GM19239 (cell line): ENCODE data around the gene HEATR5B.
A peak's percentile ranks its signal among the peaks of the same experiment; 100 is the strongest.
"Not testable (repeated sequence)": the region's sequence is repeated elsewhere in the genome, so short reads cannot be mapped to it uniquely, and the experiment has no call there.

ENCODE experiments used
- DNase-seq: peaks from one replicate; pipeline ENCODE4 v3.0.0; 2011; ENCODE audit warnings: low spot score; ENCODE audit not compliant: insufficient read length
- FAIRE-seq: peaks from 2 replicates; lab custom pipeline; 2011; peaks lifted over from hg19 to GRCh38; lab: Jason Lieb, UNC

HEATR5B gene

DNA sequence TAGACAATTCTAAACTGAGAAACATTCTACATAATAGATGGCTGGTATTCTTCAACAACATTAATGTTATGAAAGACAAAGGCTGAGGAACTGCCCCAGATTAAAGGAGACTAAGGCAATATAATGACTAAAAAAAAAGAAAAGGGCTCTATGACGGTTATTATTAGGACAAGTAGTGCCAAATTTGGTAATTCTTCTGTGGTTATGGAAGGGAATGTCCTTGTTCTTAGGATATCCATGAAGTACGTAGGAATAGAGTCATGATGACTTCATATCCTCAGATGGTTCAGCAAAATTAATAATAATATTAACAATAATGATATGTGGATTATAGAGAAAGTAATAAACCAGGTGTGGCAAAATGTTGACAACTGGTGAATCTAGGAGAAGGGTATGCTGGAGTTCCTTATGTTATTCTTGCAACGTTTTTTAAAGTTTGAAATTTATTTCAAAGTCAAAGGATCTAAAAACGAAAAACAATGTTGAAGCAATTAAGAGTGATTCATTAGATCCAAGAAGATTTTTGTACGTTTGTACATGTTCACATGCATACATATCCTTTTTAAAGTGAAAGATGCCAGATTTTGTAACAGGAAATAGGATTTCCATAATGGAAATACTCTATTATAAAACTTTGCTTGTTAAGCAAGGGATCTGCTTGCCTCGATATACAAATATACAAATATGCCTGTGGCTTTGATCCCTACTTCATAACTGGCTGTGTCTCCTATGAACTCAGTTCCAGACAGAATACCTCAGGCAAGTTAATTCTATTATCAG, 90.1 kb downstream of the HEATR5B start:
- DNase-seq (no peak), FAIRE-seq (no peak)

DNA sequence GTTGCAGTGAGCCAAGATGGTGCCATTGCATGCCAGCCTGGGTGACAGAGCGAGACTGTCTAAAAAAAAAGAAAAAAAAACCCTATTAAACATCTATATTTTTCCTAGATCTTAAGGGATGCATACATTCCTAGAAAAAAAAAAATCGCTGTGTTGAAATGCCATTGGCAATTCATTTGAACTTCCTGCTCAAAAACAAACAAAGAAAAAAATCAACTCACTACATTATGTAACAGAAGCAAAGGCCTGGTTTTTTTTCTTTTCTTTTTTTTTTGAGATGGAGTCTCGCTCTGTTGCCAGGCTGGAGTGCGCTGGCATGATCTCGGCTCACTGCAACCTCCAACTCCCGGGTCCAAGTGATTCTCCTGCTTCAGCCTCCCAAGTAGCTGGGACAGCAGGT, 96.2 kb downstream of the HEATR5B start:
- DNase-seq (no peak), FAIRE-seq (no peak)

DNA sequence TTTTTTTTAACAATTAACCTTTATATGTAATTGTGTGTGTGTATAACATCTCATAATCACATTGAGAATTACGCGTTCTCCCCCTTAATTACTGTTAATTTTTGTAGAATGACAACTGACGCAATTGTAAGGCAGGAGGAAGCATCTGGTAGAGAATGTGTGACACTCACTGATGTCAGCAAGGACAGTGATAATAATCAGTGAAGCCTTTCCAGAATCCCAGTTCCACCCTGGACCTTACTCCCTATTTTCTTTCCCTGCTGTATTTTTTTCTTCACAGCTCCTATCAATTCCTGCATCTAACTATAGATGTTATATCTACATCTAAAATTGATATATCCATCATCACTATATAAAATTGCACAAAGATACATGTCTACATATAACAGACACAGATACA, 101.7 kb downstream of the HEATR5B start:
- no peak for DNase-seq
- no peak for FAIRE-seq

DNA sequence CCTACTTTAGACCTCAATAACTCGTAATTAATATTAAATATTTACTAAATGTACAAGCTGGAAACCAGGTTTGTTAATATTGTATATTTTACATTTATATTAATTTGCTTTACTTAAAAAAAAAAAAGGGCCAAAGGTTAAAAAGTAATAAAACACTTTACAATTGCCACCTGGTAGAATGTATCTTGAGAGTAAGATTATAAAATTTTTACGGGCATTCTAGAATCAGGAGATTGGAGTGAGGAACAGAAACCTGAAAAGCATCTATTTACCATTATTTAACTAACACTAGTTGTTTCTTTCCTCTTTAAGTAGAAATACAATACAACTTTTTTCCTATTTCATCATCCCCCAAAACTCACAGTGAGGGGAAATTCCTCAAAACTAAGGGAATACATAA, 102.3 kb downstream of the HEATR5B start:
- DNase-seq (no peak), FAIRE-seq (no peak)

- not testable (repeated sequence) for FAIRE-seq
Observed at GRCh38 chr2:36979007-36979406, 105.2 kb downstream of the HEATR5B start.

DNA sequence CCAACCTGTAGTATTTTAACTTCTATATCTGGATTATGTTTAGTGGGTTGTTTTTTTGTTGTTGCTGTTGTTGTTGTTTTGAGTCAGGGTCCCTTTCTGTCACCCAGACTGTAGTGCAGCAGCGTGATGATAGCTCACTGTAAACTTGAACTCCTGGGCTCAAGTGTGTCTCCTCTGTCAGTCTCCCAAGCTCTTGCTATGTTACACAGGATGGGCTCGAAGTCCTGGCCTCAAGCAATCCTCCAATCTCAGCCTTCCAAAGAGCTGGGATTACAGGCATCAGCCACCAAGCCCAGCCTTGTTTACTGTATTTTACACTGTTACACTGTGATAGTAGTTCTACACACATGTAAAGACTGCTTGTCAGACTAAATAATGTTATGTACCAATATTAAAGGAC, 108.1 kb downstream of the HEATR5B start:
- DNase-seq (no peak), FAIRE-seq (no peak)

More at GRCh38 chr2:36979007-36979406, 105.2 kb downstream of the HEATR5B start:
- DNase-seq = not testable (repeated sequence)

DNA sequence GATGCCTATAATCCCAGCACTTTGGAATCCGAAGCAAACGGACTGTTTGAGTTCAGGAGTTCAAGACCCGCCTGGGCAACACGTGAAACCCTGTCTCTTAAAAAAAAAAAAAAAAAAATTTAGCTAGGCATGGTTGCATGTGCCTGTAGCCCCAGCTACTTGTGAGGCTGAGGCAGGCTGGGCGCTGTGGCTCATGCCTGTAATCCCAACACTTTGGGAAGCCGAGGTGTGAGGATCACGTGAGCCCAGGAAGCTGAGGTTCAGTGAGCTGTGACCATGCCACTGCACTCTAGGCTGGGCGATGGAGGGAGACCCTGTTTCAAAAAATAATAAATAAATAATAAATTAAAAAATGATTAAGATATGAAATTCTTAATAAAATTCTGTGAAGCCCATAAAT, 108.9 kb downstream of the HEATR5B start:
- FAIRE-seq = no peak

GRCh38 chr2:36973320-36973719, 110.9 kb downstream of the HEATR5B start:
- FAIRE-seq (no peak), DNase-seq (no peak)

More for the DNA sequence above, 108.9 kb downstream of the HEATR5B start:
- DNase-seq = no peak

- FAIRE-seq (no peak), DNase-seq (no peak)
Observed at GRCh38 chr2:36971990-36972389, 112.2 kb downstream of the HEATR5B start.

DNA sequence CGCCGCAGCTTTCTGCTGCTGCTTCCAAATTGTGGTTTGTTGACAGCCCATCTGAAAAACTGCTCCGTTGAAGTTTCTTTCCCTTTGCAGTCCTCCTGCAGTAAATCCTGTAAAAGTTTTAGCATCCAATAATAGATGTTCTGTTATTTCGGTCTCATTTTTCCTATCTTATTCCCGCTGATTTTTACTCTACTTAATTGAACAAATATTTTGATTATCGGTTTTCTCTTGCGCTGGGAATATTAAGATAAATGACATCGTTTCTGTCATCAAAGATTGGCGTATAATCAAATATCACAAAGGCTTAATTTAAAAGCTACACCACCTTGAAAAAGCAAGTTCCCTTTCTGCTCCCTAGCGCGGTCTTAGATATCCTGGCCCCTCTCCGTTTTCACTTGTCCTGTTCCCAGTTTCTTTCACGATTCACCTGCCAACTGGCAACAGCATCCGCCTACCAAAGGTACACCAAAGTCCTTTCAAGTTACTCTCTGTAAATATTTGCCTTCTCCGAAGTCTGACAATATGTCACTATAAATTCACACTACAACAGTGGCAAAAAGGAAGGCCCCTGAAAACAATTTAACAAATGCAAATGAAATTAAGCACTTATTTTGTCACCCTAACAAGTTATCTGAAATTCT, 116.8 kb downstream of the HEATR5B start:
- FAIRE-seq = peak; percentile 45
- DNase-seq = no peak

GRCh38 chr2:36966370-36967235, 117.6 kb downstream of the HEATR5B start, which contains the start of gene STRN:
Gene STRN, minus strand, starts transcription at chr2:36966536. Its CDS starts 73 bp downstream, at chr2:36966463.
- FAIRE-seq (peak; percentile 79), DNase-seq (peak; percentile 87)

- FAIRE-seq = peak; percentile 71
Observed at GRCh38 chr2:36965751-36966369, 118.3 kb downstream of the HEATR5B start.

DNA sequence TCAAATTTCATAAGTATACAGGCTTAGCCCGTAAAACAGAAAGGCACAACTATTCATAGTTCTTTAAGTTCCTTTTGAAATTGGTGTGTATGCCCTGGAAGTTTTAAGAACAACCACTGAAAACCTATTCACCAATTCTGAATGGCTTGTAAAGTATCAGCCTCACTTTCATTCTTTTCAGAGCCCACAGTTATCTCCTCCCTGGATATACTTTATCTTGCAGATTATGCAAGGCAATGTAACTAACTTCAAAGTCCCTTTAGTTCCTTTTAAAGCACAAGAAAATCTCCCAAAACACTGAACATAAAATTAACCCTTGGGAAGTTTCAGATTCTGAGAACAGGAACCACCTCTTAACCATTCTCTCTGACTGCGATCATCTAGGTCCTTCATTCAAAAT, 119.0 kb downstream of the HEATR5B start:
- peak; percentile 58 for FAIRE-seq

More at GRCh38 chr2:36965751-36966369, 118.3 kb downstream of the HEATR5B start:
- no peak for DNase-seq

DNA sequence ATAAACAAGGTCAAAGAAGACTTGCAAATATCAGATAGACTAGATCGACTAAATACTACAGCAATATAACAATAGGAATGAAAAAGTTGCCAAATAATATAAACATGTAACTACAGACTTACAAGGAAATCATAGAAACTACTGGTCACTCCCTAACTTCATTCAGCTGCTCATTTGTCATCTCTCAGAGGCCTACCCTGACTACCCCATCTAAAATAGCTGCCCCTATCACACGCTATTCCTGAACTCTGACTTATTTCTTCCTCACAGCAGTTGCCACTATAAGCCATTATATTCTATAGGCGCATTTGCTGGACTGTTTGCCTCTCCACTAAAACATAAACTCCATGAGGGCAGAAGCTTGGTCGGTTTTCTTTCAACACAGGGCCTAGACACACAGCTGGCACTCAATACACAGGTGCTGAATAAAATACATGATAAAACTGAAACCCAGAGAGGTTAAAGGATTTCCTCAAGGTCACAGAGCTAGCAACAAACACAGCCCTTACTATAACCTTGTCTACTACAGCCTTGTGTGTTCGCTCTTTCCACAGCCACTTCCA, 119.6 kb downstream of the HEATR5B start:
- DNase-seq (no peak), FAIRE-seq (no peak)

More for the DNA sequence above, 119.0 kb downstream of the HEATR5B start:
- DNase-seq = no peak

DNA sequence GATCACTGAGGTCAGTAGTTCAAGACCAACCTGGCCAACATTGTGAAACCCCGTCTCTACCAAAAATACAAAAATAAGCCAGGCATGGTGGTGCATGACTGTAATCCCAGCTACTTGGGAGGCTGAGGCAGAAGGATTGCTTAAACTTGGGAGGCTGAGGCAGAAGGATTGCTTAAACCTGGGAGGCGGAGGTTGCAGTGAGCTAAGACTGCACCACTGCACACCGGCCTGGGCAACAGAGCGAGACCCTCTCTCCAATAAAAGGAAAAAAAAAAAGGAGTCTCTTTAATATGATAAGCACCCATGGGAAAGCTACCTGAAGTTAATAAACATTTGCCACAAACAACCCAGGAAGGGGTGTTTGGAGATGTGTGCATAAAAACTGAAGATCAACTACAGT, 120.4 kb downstream of the HEATR5B start:
- FAIRE-seq = no peak

DNA sequence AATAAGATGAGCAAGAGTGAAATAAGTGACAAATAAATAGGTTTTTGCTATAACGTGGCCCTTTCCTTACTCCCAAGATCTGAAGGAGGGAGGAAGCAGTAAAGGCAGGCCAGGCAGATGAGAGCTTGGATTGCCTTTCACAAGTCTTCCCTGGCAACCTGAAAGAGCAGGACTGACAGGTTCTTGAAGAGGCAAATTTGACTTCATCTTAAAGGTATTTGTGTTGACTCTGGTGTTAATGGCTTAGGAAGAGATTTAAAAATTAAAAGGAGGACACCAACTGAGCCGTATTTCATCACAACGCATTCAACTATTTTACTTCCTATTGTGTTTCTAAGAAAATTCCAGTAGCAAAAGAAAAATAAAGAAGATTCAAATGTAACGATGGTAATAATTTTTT, 121.1 kb downstream of the HEATR5B start:
- DNase-seq (no peak), FAIRE-seq (no peak)

More for the DNA sequence above, 120.4 kb downstream of the HEATR5B start:
- no peak for DNase-seq

DNA sequence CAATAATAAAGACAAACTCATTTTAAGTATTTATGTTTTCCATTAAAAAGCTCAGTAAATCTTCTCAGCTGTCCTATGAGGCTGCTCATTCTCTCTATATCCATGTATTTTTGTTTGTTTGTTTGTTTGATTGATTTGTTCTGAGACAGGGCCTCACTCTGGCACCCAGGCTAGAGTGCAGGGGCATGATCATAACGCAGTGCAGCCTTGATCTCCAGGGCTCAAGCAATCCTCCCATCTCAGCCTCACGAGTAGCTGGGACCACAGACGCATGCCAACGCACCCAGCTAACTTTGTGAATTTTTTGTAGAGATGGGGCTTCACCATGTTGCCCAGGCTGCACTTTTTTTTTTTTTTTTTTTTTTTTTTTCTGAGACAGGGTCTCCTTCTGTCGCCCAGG, 123.4 kb downstream of the HEATR5B start:
- DNase-seq = no peak

GRCh38 chr2:36960005-36960675, 124.0 kb downstream of the HEATR5B start:
- no peak for FAIRE-seq

More for the DNA sequence above, 123.4 kb downstream of the HEATR5B start:
- no peak for FAIRE-seq

DNA sequence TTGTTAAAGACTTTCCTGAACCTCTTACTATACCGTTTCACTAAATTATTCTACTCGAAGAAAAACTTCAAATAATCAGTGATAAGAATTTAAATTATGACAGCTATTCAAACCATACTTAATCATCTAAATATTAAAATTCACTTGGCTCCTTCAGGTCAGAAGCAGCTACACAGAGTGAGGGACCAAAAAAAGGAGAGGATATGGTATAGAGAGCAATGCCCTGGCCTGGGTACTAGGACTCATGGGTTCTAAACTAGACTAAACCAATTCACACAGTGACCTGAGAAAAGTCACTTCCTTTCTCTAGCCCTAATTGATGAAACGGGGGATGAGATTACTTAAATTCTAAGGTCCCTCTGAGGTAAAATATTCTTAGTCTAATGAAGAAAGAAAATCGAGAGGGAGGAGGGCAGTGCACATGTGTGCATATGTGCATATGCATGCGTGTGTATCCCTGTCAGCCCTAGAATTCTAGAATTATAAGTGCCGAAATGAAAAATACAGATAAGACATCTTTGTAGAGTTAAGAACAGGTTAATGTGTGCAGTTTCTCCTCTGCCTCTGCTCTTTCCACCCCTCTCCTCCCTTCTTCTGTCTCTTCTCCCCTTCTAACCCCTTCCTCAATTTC, 129.1 kb downstream of the HEATR5B start:
- FAIRE-seq = no peak

More at GRCh38 chr2:36960005-36960675, 124.0 kb downstream of the HEATR5B start:
- DNase-seq = no peak

More for the DNA sequence above, 129.1 kb downstream of the HEATR5B start:
- no peak for DNase-seq
